ENCODE measurements around the gene GPATCH8. TPM values are rescaled to one million over a fixed set of nuclear protein-coding genes. Genes with fewer than 3 reads are reported as not detected.

GPATCH8 gene
- total RNA-seq, 1 experiment from 2014 or later: 51.5 TPM

- Histone ChIP-seq H2BK15ac (ENCODE audit: low read depth, low read length) (no peak overlapping the region), H4K5ac (ENCODE audit: insufficient read length, low read depth, low read length) (no peak overlapping the region), H3K27me3 (ENCODE audit: insufficient read depth, low read length) (no peaks in the 10 kb centered on the region), H3K9me3 (ENCODE audit: control insufficient read depth, low read depth, low read length) (no peaks in the 10 kb centered on the region), H3K4ac (ENCODE audit: low read depth, low read length) (no peak overlapping the region), H4K20me1 (ENCODE audit: control insufficient read depth, insufficient read depth, insufficient read length) (no peaks in the 10 kb centered on the region), H4K91ac (ENCODE audit: insufficient read length, low read depth, low read length) (no peak overlapping the region), H2BK5ac (ENCODE audit: insufficient read length, low read length) (no peak overlapping the region), H3K23me2 (ENCODE audit: insufficient read length, low read depth, low read length, poor library complexity, severe bottlenecking) (peaks cover 3% of the 10 kb centered on the region), H2AFZ (ENCODE audit: low read length) (no peak overlapping the region), H3K4me2 (ENCODE audit: insufficient read depth, insufficient read length, low read length) (no peak overlapping the region), H3K23ac (ENCODE audit: insufficient read length, low read depth, low read length) (no peak overlapping the region), H3K56ac (ENCODE audit: insufficient read length, low read depth, low read length) (no peak overlapping the region), H3K79me1 (ENCODE audit: insufficient read depth, low read depth, low read length, poor library complexity, severe bottlenecking) (no peaks in the 10 kb centered on the region), H3K14ac (ENCODE audit: insufficient read depth, low read length) (no peak overlapping the region), H3K27ac (ENCODE audit: insufficient read length, low read depth, low read length) (no peak overlapping the region), H2BK12ac (ENCODE audit: insufficient read length, low read depth, low read length) (no peak overlapping the region), H2BK20ac (ENCODE audit: low read depth, low read length, poor library complexity, severe bottlenecking) (no peak overlapping the region), H3K4me1 (ENCODE audit: insufficient read depth, low read length) (no peaks in the 10 kb centered on the region), H2AK5ac (ENCODE audit: insufficient read length, low read length) (no peak overlapping the region), H4K8ac (replicated peaks; ENCODE audit: insufficient read length, low read depth, low read length) (no peak overlapping the region), H2BK120ac (ENCODE audit: low read depth, low read length, poor library complexity, severe bottlenecking) (no peak overlapping the region), H3T11ph (ENCODE audit: low read length) (no peak overlapping the region), H3K79me2 (ENCODE audit: insufficient read depth, low read length) (no peaks in the 10 kb centered on the region), H3K9ac (ENCODE audit: extremely low read depth, insufficient read length, low read length) (no peak overlapping the region), H3K18ac (ENCODE audit: insufficient read length, low read depth, low read length) (no peak overlapping the region)
- Mint-ChIP-seq H3K4me1 (peaks cover 0 to 8% of the 10 kb centered on the region in 2 experiments; a peak in 2 of 4 replicates), H3K4me3 (peak overlapping the region in 1 of 2 experiments; percentile 77; a peak in 1 of 5 replicates), H3K27me3 (ENCODE audit: low read depth) (peaks cover 5% of the 10 kb centered on the region; the same call in 1 of the 2 replicates), H3K36me3 (ENCODE audit: insufficient read depth in 1 of 3, low read depth in 3 of 3) (peaks cover 3 to 17% (median 6%) of the 10 kb centered on the region in 3 experiments; a peak in 6 of 7 replicates), H3K9me3 (no peaks in the 10 kb centered on the region; a peak in 1 of 5 replicates), H3K27ac (no peak overlapping the region)
- DNase-seq: peak; percentile 30
- no CpG with 5 or more reads among the region's 36 CpGs for WGBS (ENCODE audit: extremely low coverage, insufficient read length, low lambda C conversion rate)
- TF ChIP-seq CTCF (conservative IDR thresholded peaks at IDR 0.05): no peak
Observed at GRCh38 chr17:44351961-44352827, 151.0 kb downstream of the GPATCH8 start.
